Stimulated activated CD4-positive, alpha-beta T cell treated with anti-CD3 and anti-CD28 coated beads, TNF-alpha, amount 100 ng/mL, for 48 hours (primary cell): ENCODE data around the gene ALG13.
"Not testable (repeated sequence)": the region's sequence is repeated elsewhere in the genome, so short reads cannot be mapped to it uniquely, and the experiment has no call there.

Source experiments
- DNase-seq, 3 donors: peaks; one replicate each; pipeline ENCODE4 v3.0.0-alpha.2; 2020; ENCODE audit warnings: low read depth in 3 of 3

ALG13 gene

DNA sequence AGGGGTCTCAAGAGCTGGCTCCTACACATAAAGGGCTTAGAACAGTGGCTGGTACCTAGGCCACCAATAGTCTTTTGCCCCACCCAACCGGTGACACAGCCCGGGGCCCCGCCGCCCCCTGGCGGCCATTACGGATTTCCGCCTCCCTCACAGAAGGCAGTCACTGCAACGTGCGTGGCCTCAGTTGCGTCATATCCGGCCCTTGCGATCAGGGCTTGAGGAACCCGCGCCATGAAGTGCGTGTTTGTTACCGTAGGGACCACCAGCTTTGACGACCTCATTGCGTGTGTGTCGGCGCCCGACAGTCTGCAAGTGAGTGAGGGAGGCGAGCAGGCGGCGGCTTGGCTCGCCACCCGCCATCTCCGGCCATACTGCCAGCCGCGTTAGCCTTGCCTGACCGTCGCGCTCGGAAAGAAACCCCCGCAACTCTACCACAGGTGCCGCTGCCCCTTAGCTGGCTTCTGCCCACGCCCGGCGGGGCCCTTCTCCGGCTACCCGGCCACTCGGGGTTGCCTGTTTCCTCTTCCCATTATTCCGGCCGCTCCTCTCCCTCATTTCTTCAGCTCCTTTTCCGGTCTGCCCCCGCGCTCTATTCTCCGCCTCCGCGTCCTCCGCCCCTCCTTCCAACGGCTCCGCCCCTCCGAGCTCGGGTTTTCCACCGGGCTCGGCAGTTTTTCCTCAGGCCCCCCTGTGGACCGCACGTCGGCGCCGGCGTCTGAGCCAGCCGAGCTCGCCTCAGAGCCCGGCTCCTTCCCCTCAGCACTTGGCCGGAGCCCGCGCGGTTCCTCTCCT, at the start of gene ALG13:
Gene ALG13, plus strand, starts transcription at position 183 of the 792 bp plus-strand sequence. Its CDS starts 49 bp downstream, at position 232.
- DNase-seq = peak; percentile 74 to 79 (median 75)

DNA sequence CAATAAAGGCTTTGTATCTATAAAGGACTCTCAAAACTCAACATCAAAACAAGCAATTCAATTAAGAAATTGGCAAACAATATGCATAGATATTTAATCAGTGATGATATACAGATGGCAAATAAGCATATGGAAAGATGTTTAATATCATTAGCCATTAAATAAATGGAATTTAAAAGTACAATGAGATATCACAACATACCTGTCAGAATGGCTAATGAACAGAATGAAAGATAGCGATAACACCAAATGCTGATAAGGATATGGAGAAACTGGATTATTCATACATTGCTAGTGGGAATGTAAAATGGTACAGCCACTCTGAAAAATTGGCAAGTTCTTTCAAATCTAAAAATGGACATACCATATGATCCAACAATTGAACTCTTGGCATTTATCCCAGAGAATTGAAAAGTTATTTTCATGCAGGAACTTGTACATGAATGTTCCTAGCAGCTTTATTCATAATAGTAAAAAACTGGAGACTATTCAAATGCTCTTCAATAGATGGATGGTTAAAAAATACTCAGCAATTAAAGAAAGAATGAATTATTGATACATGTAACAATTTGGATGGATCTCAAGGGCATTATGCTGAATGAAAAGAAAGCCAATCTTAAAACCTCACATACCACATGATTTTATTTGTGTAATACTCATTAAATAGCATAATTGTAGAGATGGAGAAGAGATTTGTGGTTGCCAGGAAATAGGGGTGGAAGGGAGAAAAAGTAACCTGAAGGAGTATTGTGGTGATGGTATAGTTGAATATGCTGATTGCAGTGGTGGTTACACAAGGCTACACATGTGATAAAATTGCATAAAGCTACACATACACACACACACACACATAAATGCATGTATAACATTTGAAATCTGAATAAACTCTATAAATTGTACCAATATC, 45.9 kb upstream of the ALG13 start:
- DNase-seq = no peak

- no peak for DNase-seq
Measured at GRCh38 chrX:111641969-111642368, 39.0 kb upstream of the ALG13 start.

DNA sequence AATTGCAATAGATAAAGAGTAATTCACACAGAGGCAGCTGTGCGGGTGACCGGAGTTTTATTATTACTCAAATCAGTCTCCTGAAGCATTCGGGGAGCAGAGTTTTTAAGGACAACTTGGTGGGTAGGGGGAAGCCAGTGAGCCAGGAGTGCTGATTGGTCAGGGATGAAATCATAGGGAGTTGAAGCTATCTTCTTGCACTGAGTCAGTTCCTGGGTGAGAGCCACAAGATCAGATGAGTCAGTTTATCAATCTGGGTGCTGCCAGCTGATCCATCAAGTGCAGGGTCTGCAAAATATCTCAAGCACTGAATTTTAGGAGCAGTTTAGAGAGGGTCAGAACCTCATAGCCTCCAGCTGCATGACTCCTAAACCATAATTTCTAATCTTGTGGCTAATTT, 35.8 kb upstream of the ALG13 start:
- not testable (repeated sequence) for DNase-seq

- no peak for DNase-seq
Measured at GRCh38 chrX:111645607-111646006, 35.4 kb upstream of the ALG13 start.

DNA sequence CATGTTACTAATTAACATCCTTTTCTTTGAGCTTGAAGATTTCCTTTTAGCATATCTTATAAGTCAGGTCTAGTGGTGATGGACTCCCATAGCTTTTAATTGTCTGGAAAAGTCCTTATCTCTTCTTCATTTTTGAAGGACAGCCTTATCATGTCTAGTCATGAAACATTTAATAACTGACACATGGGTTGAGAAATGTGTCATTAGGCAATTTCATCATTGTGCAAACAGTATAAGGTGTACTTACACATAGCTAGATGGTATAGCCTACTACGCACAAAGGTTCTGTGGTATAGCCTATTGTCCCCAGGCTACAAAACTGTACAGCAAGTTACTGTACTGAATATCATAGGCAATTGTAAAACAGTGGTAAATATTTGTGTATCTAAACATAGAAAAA, 34.5 kb upstream of the ALG13 start:
- DNase-seq = no peak

DNA sequence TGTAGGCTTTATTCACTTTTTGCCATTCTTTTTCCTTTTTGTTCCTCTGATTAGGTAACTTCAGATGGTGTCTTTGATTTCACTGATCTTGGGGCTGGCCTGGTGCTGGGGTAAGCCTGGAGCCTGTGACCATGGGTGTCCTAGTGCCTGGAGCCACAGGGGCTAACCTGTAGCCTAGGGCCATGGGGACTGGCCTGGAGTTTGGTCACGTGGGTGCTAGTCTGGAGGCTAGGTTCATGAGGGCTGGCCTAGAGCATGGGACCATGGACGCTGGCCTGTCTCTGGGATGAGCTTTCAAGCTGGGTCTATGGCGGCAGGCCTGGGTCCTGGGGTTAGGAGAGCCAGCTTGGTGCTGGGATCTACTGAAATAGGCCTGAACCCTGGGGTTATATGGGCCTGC, 32.2 kb upstream of the ALG13 start:
- DNase-seq = no peak

GRCh38 chrX:111649638-111650037, 31.3 kb upstream of the ALG13 start:
- DNase-seq = no peak

GRCh38 chrX:111650845-111651244, 30.1 kb upstream of the ALG13 start:
- DNase-seq = no peak

DNA sequence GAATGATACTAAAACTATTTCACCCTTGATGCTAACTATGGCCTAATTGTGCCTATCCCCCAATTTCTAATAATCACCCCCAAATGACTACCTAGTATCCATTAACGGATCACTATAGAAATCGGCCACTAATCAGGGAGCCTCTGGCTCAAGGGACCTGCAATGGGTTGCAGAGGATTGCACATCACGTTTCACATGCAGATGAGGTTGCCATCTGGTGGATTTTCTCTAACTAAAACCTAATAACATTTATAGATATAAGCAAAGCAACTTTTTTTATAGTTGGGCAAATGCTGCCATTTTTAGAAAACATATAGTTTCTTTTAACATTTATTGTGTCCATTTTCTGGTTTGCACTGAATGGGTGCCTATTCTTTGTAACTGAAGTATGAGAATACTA, 28.3 kb upstream of the ALG13 start:
- no peak for DNase-seq

GRCh38 chrX:111661241-111661640, 19.7 kb upstream of the ALG13 start:
- DNase-seq = no peak

- no peak for DNase-seq
Measured at GRCh38 chrX:111662292-111662691, 18.7 kb upstream of the ALG13 start.

DNA sequence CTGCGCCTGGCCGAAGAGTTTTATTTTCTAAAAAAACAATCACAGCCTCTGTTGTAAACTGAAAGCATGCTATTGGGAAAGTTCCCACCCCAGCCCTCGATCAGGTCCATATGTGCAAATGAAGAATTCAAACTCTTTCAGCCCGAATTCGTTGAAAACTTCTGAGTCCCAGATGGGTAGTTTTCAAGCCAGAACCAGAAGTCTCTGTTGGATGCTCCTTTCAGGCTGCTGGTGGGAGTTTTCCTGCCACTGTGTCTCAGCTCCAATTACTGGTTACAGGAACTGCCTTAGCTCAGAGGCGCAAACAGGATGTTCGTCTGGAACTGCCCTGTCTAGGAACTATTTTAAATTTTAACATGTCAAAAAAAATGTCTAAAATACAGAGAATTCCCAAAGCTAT, 9.3 kb upstream of the ALG13 start:
- no peak for DNase-seq

- no peak for DNase-seq
Measured at GRCh38 chrX:111687305-111687704, 6.3 kb downstream of the ALG13 start.

GRCh38 chrX:111695297-111695880, 14.4 kb downstream of the ALG13 start:
- DNase-seq = no peak

- no peak for DNase-seq
Measured at GRCh38 chrX:111719426-111720210, 38.6 kb downstream of the ALG13 start.

- DNase-seq = no peak
Measured at GRCh38 chrX:111728096-111728495, 47.1 kb downstream of the ALG13 start.

DNA sequence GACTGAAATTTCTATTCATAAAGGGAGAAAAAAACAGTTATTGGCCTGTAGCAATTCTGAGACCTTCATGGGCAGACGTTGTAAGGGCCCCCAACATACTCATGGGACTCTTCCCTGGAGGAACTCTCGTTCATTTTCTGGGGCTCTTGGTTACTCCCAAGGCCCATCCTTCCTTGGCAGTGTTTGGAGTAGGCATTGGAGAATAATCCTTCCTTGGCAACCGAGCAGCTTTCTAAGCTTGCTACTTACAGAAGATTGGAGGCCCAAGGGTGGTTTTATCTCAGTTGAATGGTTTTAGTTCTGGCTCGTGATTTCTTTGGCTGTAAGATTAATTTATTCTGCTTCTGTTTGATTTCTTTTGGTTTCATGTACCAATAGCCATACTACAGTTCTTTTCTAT, 50.4 kb downstream of the ALG13 start:
- DNase-seq = no peak

- DNase-seq = no peak
Measured at GRCh38 chrX:111736571-111736970, 55.6 kb downstream of the ALG13 start.

DNA sequence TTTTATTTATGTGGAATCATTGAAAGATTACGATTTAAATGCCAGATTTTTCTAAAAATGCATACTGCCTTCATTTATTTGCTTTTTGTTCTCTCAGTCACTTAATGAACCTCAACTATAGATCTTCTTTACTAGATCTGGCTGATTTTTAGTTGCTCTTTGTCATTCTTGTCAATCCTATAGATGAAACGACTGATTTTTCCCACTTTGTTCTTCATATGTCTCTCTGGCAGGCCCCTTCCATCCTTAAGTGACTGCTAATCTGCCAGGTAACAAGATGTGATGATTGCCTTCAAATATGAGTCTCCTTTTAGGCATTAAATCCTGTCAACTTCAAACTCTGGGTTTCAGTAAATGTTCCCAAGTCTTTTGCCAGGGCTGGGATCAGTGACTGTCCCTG, 61.0 kb downstream of the ALG13 start:
- no peak for DNase-seq

- DNase-seq = no peak
Measured at GRCh38 chrX:111743316-111743715, 62.3 kb downstream of the ALG13 start.

DNA sequence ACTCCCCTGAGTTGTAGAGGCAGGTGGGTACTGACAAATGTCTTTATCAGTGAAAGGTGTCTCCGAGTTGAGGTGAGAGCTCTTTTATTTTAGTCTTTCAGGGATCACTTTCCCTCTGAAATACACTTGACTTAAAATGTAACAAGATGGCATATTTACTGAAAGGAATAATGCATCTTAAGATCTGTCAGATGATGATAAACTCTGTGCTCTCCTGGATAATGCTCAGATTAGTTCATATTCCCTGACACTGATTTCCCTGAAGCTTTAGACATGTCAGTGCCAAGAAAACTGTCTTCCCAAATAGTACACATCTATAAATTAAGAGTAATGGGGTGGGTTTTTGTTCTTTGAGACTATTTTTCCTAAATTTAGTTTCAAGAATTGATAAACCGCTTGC, 75.5 kb downstream of the ALG13 start:
- no peak for DNase-seq
